ENCODE results near the gene TAGLN3.

GRCh38 chr3:112020674-112021085 lies 22.0 kb downstream of the TAGLN3 start:
- TF ChIP-seq, protein P1, sequence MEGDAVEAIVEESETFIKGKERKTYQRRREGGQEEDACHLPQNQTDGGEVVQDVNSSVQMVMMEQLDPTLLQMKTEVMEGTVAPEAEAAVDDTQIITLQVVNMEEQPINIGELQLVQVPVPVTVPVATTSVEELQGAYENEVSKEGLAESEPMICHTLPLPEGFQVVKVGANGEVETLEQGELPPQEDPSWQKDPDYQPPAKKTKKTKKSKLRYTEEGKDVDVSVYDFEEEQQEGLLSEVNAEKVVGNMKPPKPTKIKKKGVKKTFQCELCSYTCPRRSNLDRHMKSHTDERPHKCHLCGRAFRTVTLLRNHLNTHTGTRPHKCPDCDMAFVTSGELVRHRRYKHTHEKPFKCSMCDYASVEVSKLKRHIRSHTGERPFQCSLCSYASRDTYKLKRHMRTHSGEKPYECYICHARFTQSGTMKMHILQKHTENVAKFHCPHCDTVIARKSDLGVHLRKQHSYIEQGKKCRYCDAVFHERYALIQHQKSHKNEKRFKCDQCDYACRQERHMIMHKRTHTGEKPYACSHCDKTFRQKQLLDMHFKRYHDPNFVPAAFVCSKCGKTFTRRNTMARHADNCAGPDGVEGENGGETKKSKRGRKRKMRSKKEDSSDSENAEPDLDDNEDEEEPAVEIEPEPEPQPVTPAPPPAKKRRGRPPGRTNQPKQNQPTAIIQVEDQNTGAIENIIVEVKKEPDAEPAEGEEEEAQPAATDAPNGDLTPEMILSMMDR (IDR thresholded peaks at IDR 0.05) = no peak
- no peak for TF ChIP-seq POLR2A (IDR thresholded peaks at IDR 0.05)
